Transverse colon (tissue), 3 donors: Measurements from ENCODE around the gene LRRC45.

Source experiments
- EP300 ChIP-seq: sonication (generic); formaldehyde crosslinking; IDR thresholded peaks from one replicate; pipeline ENCODE4 v1.6.1; 2017; ENCODE audit warnings: antibody characterized with exemption, low read depth
- POLR2AphosphoS5 ChIP-seq, 3 donors: sonication (generic); formaldehyde crosslinking; IDR thresholded peaks; one replicate each; pipeline ENCODE4 v1.6.1; 2016; ENCODE audit warnings: antibody characterized with exemption in 3 of 3

GRCh38 chr17:82008258-82008940 lies 14.7 kb upstream of the LRRC45 start:
- TF ChIP-seq EP300 (no peak), POLR2AphosphoS5 (IDR thresholded peaks at IDR 0.05) (no peak)
